IMR-90 (cell line): ENCODE data around the gene CRYGN. TPM values are rescaled to one million over a fixed set of nuclear protein-coding genes. Genes with fewer than 3 reads are reported as not detected.

Source experiments
- ATAC-seq: fragments of 200-7000 bp; cut with Tn5 transposase; 2 replicates; pipeline ENCODE4 v1.9.1; 2020; ENCODE audit warnings: low read depth, mild to moderate bottlenecking, moderate library complexity
- BruUV-seq: library from RNA; stranded (reverse); fragments of 400-500 nt; replicated peaks from 2 replicates; lab custom pipeline; 2021; lab: Mats Ljungman, UMichigan
- CTCF ChIA-PET: fragments of 300-600 bp; formaldehyde crosslinking; extraction: SDS; loops from one replicate; lab custom pipeline; 2021; ENCODE audit warnings: antibody characterized with exemption; lab: Yijun Ruan, JAX
- POLR2A ChIA-PET: fragments of 300-600 bp; sonication (Branson Sonifier 250); formaldehyde crosslinking; loops from one replicate; lab custom pipeline; 2022; ENCODE audit warnings: antibody characterized with exemption; ENCODE audit not compliant: unreplicated experiment; lab: Charles Lee
- DNase-seq: peaks from one replicate; pipeline ENCODE4 v3.0.0; 2013
- H2AFZ ChIP-seq: replicated peaks from 2 replicates; pipeline ENCODE3; 2013; ENCODE audit warnings: low read length, mild to moderate bottlenecking; ENCODE audit not compliant: poor library complexity
- H2AK5ac ChIP-seq: 2 replicates; pipeline ENCODE4 v1.6.1; 2013; ENCODE audit warnings: low read depth, low read length, inconsistent platforms
- H2AK9ac ChIP-seq: replicated peaks from 2 replicates; pipeline ENCODE3; 2013; ENCODE audit warnings: mild to moderate bottlenecking, low read depth, low read length, moderate library complexity; ENCODE audit not compliant: poor library complexity
- H2BK120ac ChIP-seq: 2 replicates; pipeline ENCODE4 v1.6.1; 2013; ENCODE audit warnings: low read depth, low read length, inconsistent platforms
- H2BK15ac ChIP-seq: 3 replicates; pipeline ENCODE4 v1.6.1; 2013; ENCODE audit warnings: low read depth, low read length, inconsistent platforms
- H2BK20ac ChIP-seq: 2 replicates; pipeline ENCODE4 v1.6.1; 2013; ENCODE audit warnings: low read depth, mild to moderate bottlenecking, inconsistent platforms, low read length, moderate library complexity
- H2BK5ac ChIP-seq: 2 replicates; pipeline ENCODE4 v1.6.1; 2013; ENCODE audit warnings: mild to moderate bottlenecking, low read depth, low read length, inconsistent platforms; ENCODE audit not compliant: poor library complexity, severe bottlenecking
- H3K14ac ChIP-seq: replicated peaks from 2 replicates; pipeline ENCODE4 v1.6.1; 2013; ENCODE audit warnings: low read depth, low read length, inconsistent platforms
- H3K18ac ChIP-seq: 2 replicates; pipeline ENCODE4 v1.6.1; 2013; ENCODE audit warnings: low read depth, low read length, control low read depth
- H3K23ac ChIP-seq: 2 replicates; pipeline ENCODE4 v1.6.1; 2013; ENCODE audit warnings: low read depth, low read length, inconsistent platforms
- H3K27ac ChIP-seq: 2 replicates; pipeline ENCODE4 v1.5.1; 2013; ENCODE audit warnings: mild to moderate bottlenecking, control low read depth, low read length; ENCODE audit not compliant: insufficient read depth
- H3K27me3 ChIP-seq: 2 replicates; pipeline ENCODE4 v1.6.1; 2013; ENCODE audit warnings: low read length; ENCODE audit not compliant: control insufficient read depth, insufficient read depth
- H3K36me3 ChIP-seq: 2 replicates; pipeline ENCODE4 v1.6.1; 2013; ENCODE audit warnings: low read length, mixed read lengths; ENCODE audit not compliant: control insufficient read depth, insufficient read depth
- H3K4ac ChIP-seq: 2 replicates; pipeline ENCODE4 v1.6.1; 2013; ENCODE audit warnings: low read depth, low read length, inconsistent platforms
- H3K4me1 ChIP-seq: 2 replicates; pipeline ENCODE4 v1.6.1; 2013; ENCODE audit warnings: low read length, mixed read lengths; ENCODE audit not compliant: control insufficient read depth, insufficient read depth
- H3K4me2 ChIP-seq: 2 replicates; pipeline ENCODE4 v1.6.1; 2013; ENCODE audit warnings: low read depth, mild to moderate bottlenecking, control low read depth, low read length, moderate library complexity
- H3K4me3 ChIP-seq: 2 replicates; pipeline ENCODE4 v1.5.1; 2013; ENCODE audit warnings: low read depth, mild to moderate bottlenecking, control low read depth, low read length, moderate library complexity; ENCODE audit not compliant: insufficient read depth
- H3K56ac ChIP-seq: 2 replicates; pipeline ENCODE4 v1.6.1; 2013; ENCODE audit warnings: low read length, inconsistent platforms; ENCODE audit not compliant: insufficient read depth; ENCODE audit errors: extremely low read depth
- H3K79me1 ChIP-seq, 2 experiments: 2 replicates each; pipeline ENCODE4 v1.6.1; 2013; ENCODE audit warnings: low read length in 2 of 2, inconsistent platforms in 1 of 2, low read depth in 1 of 2
- H3K9ac ChIP-seq: 2 replicates; pipeline ENCODE4 v1.6.1; 2013; ENCODE audit warnings: low read depth, low read length, control low read depth
- H3K9me1 ChIP-seq: 2 replicates; pipeline ENCODE4 v1.6.1; 2013; ENCODE audit warnings: low read length, inconsistent platforms; ENCODE audit not compliant: insufficient read depth
- H3K9me3 ChIP-seq: 2 replicates; pipeline ENCODE4 v1.6.1; 2013; ENCODE audit warnings: low read length; ENCODE audit not compliant: control insufficient read depth, insufficient read depth
- H4K20me1 ChIP-seq: 2 replicates; pipeline ENCODE4 v1.6.1; 2013; ENCODE audit warnings: low read length, inconsistent platforms; ENCODE audit not compliant: insufficient read depth
- H4K5ac ChIP-seq: 2 replicates; pipeline ENCODE4 v1.6.1; 2013; ENCODE audit warnings: mild to moderate bottlenecking, low read depth, low read length, control low read depth
- H4K8ac ChIP-seq, 2 experiments: 2 replicates each; pipeline ENCODE4 v1.6.1; 2013; ENCODE audit warnings: low read depth in 2 of 2, low read length in 2 of 2, control low read depth in 1 of 2, inconsistent platforms in 1 of 2
- H4K91ac ChIP-seq: 2 replicates; pipeline ENCODE4 v1.6.1; 2013; ENCODE audit warnings: low read depth, low read length, inconsistent platforms; ENCODE audit not compliant: insufficient read depth
- BHLHE40 ChIP-seq: fragments of 150-350 bp; IDR thresholded peaks from 2 replicates; pipeline ENCODE4 v1.6.1; 2016; ENCODE audit warnings: mild to moderate bottlenecking, low read depth, low read length
- CEBPB ChIP-seq: IDR thresholded peaks from 2 replicates; pipeline ENCODE4 v1.6.1; 2012; ENCODE audit warnings: low read depth, low read length, improper control_type of control experiment
- CHD1 ChIP-seq: IDR thresholded peaks from 2 replicates; pipeline ENCODE4 v1.6.1; 2012; ENCODE audit warnings: low read depth, low read length, improper control_type of control experiment
- MAFK ChIP-seq: IDR thresholded peaks from 2 replicates; pipeline ENCODE4 v1.6.1; 2012; ENCODE audit warnings: low read depth, low read length, improper control_type of control experiment
- MAZ ChIP-seq: IDR thresholded peaks from 2 replicates; pipeline ENCODE4 v1.6.1; 2012; ENCODE audit warnings: low read depth, mild to moderate bottlenecking, low read length, improper control_type of control experiment, moderate library complexity, borderline replicate concordance
- MXI1 ChIP-seq: IDR thresholded peaks from 2 replicates; pipeline ENCODE4 v1.6.1; 2012; ENCODE audit warnings: low read depth, mild to moderate bottlenecking, low read length, moderate library complexity, borderline replicate concordance
- POLR2A ChIP-seq: IDR thresholded peaks from 2 replicates; pipeline ENCODE4 v1.6.1; 2012; ENCODE audit warnings: mild to moderate bottlenecking, low read depth, low read length
- RAD21 ChIP-seq: IDR thresholded peaks from 2 replicates; pipeline ENCODE4 v1.6.1; 2012; ENCODE audit warnings: low read length, improper control_type of control experiment
- RCOR1 ChIP-seq: IDR thresholded peaks from 2 replicates; pipeline ENCODE4 v1.6.1; 2012; ENCODE audit warnings: mild to moderate bottlenecking, low read length, improper control_type of control experiment; ENCODE audit not compliant: insufficient replicate concordance
- RFX5 ChIP-seq: IDR thresholded peaks from 2 replicates; pipeline ENCODE4 v1.8.0; 2012; ENCODE audit warnings: low read depth, mild to moderate bottlenecking, low read length, moderate library complexity
- SMC3 ChIP-seq: fragments of 150-350 bp; IDR thresholded peaks from 2 replicates; pipeline ENCODE4 v1.6.1; 2016; ENCODE audit warnings: low read depth, mild to moderate bottlenecking, antibody characterized with exemption, low read length, moderate library complexity
- WGBS, 2 experiments: methylation state at CpG; one replicate each; pipeline versions ENCODE4 v1.1.5 to v1.1.7; 2013; ENCODE audit warnings: missing lambda C conversion rate in 2 of 2; ENCODE audit not compliant: insufficient read length in 1 of 2; ENCODE audit errors: extremely low coverage in 2 of 2; 5-methylcytosine and 5-hydroxymethylcytosine counted together
- dilution Hi-C: fragments of 300-500 bp; cut with HindIII; formaldehyde crosslinking; loops from one replicate; pipeline ENCODE4 v1.14.3; 2018; ENCODE audit warnings: low sequenced_read_pairs; ENCODE audit not compliant: unreplicated experiment
- in situ Hi-C: fragments of 300-500 bp; cut with MboI; formaldehyde crosslinking; loops from 3 replicates; pipeline ENCODE4 v1.14.3; 2019; ENCODE audit warnings: low sequenced_read_pairs, inconsistent platforms, mixed read lengths
- intact Hi-C: fragments of 100-400 bp; cut with micrococcal nuclease; formaldehyde crosslinking; loops from 2 replicates; pipeline ENCODE4 v1.10.0; 2022
- polyA plus RNA-seq, 3 experiments: library from polyadenylated mRNA; depleted of rRNA; stranded (reverse); fragments of >200 nt; gene quantifications; 2 replicates each; pipeline ENCODE4 v1.2.3, GENCODE V29; 2012; ENCODE audit warnings: low replicate concordance in 1 of 3
- total RNA-seq: library from RNA; depleted of rRNA; stranded (reverse); fragments of >200 nt; gene quantifications from 2 replicates; pipeline ENCODE4 v1.2.3, GENCODE V29; 2012
- TF ChIP-seq, protein P1 (sequence below): fragments of 150-350 bp; IDR thresholded peaks from 2 replicates; pipeline ENCODE4 v1.6.1; 2016; ENCODE audit warnings: low read depth, mild to moderate bottlenecking, low read length, moderate library complexity, borderline replicate concordance
- TF ChIP-seq, protein P2 (sequence below): fragments of 150-350 bp; IDR thresholded peaks from 2 replicates; pipeline ENCODE4 v1.6.1; 2017; ENCODE audit warnings: mild to moderate bottlenecking, antibody characterized with exemption, low read length, low read depth
- TF ChIP-seq, protein P3 (sequence below): conservative IDR thresholded peaks from 2 replicates; pipeline ENCODE4 v1.5.1; 2012; ENCODE audit warnings: mild to moderate bottlenecking, low read depth, low read length, improper control_type of control experiment

The CRYGN gene
- total and polyA plus RNA-seq, 2 of the 4 experiments (the other 2 are of a cell fraction), result not detected

DNA sequence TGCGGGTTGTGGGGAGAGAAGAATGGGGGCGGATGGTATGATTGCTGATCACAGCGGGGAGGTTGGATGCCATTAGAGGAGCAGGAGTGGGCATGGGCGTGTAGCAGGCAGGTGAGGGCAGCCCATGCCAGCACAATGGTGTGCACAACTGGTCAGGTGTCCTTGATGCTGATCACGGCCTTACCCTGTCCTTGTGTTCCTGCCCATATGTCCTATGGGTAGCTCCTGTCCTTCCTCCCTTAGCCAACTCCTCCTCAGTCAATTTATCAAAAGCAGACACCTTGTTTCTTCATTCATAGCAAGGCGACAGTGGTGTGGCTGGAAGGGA lies 60.8 kb downstream of the CRYGN start:
- H3K23ac ChIP-seq, result no peak overlapping the region
- intact Hi-C loops (no loop called here), dilution Hi-C loops (no loop called here), in situ Hi-C loops (no loop called here)
- no peak overlapping the region for H4K91ac ChIP-seq
- H3K4me2 ChIP-seq, result no peak overlapping the region
- no peak overlapping the region for H2BK15ac ChIP-seq
- H3K18ac ChIP-seq, result no peak overlapping the region
- no peak overlapping the region for H4K8ac ChIP-seq
- H3K9me3 ChIP-seq, result peaks cover under 1% of the 10 kb centered on the region
- peak overlapping the region; percentile 28 for H2AK9ac ChIP-seq
- TF ChIP-seq SMC3, result no peak
- TF ChIP-seq CEBPB, result no peak
- TF ChIP-seq, protein P1, sequence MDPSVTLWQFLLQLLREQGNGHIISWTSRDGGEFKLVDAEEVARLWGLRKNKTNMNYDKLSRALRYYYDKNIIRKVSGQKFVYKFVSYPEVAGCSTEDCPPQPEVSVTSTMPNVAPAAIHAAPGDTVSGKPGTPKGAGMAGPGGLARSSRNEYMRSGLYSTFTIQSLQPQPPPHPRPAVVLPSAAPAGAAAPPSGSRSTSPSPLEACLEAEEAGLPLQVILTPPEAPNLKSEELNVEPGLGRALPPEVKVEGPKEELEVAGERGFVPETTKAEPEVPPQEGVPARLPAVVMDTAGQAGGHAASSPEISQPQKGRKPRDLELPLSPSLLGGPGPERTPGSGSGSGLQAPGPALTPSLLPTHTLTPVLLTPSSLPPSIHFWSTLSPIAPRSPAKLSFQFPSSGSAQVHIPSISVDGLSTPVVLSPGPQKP, result no peak
- no peak for TF ChIP-seq MAFK
- TF ChIP-seq POLR2A, result no peak
- no peak for TF ChIP-seq BHLHE40
- TF ChIP-seq, protein P2, sequence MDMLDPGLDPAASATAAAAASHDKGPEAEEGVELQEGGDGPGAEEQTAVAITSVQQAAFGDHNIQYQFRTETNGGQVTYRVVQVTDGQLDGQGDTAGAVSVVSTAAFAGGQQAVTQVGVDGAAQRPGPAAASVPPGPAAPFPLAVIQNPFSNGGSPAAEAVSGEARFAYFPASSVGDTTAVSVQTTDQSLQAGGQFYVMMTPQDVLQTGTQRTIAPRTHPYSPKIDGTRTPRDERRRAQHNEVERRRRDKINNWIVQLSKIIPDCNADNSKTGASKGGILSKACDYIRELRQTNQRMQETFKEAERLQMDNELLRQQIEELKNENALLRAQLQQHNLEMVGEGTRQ, result no peak
- TF ChIP-seq RCOR1, result no peak
- TF ChIP-seq CHD1, result no peak
- TF ChIP-seq, protein P3, sequence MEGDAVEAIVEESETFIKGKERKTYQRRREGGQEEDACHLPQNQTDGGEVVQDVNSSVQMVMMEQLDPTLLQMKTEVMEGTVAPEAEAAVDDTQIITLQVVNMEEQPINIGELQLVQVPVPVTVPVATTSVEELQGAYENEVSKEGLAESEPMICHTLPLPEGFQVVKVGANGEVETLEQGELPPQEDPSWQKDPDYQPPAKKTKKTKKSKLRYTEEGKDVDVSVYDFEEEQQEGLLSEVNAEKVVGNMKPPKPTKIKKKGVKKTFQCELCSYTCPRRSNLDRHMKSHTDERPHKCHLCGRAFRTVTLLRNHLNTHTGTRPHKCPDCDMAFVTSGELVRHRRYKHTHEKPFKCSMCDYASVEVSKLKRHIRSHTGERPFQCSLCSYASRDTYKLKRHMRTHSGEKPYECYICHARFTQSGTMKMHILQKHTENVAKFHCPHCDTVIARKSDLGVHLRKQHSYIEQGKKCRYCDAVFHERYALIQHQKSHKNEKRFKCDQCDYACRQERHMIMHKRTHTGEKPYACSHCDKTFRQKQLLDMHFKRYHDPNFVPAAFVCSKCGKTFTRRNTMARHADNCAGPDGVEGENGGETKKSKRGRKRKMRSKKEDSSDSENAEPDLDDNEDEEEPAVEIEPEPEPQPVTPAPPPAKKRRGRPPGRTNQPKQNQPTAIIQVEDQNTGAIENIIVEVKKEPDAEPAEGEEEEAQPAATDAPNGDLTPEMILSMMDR, result no peak
- TF ChIP-seq RAD21, result no peak
- TF ChIP-seq RFX5, result no peak
- no peak for TF ChIP-seq MXI1
- TF ChIP-seq MAZ, result no peak
- no peak overlapping the region for H2BK5ac ChIP-seq
- H3K4ac ChIP-seq, result no peak overlapping the region
- no peak overlapping the region for H2BK20ac ChIP-seq
- no peak overlapping the region for H3K9ac ChIP-seq
- no peaks in the 10 kb centered on the region for H4K20me1 ChIP-seq
- ATAC-seq, result no peak
- H3K9me1 ChIP-seq, result no peaks in the 10 kb centered on the region
- ChIA-PET POLR2A (no interaction called here), CTCF (interaction anchor here (1.2 kb wide), 1 partner anchor 9 kb away, joined by 4 read pairs; no protein-coding TSS in a partner anchor)
- H3K4me1 ChIP-seq, result no peaks in the 10 kb centered on the region
- peaks cover 25% of the 10 kb centered on the region for H3K27me3 ChIP-seq
- no peak overlapping the region for H3K56ac ChIP-seq
- H3K27ac ChIP-seq, result no peak overlapping the region
- no peak overlapping the region for H3K14ac ChIP-seq
- no peak overlapping the region for H2BK120ac ChIP-seq
- no TSS peak for BruUV-seq
- peaks cover 29% of the 10 kb centered on the region for H3K36me3 ChIP-seq
- 86% methylated on average over 4 of the region's 6 CpGs; no CpG with 5 or more reads in 1 of the 2 experiments for WGBS, 2 experiments
- H3K4me3 ChIP-seq, result no peak overlapping the region
- DNase-seq, result no peak
- H2AFZ ChIP-seq, result no peak overlapping the region
- no peaks in the 10 kb centered on the region for H3K79me1 ChIP-seq
- H4K5ac ChIP-seq, result no peak overlapping the region
- no peak overlapping the region for H2AK5ac ChIP-seq
